B cell (primary cell): Measurements from ENCODE around the gene KATNB1.

Experiments
- CTCF ChIP-seq: fragments of 200-600 bp; IDR thresholded peaks from one replicate; pipeline ENCODE4 v1.8.0; 2022; ENCODE audit warnings: antibody characterized with exemption, mild to moderate bottlenecking
- EZH2 ChIP-seq: IDR thresholded peaks from 2 replicates; pipeline ENCODE4 v1.6.1; 2012; ENCODE audit warnings: borderline replicate concordance, low read depth, mild to moderate bottlenecking, moderate library complexity, low read length; ENCODE audit not compliant: insufficient read depth, poor library complexity, severe bottlenecking

GRCh38 chr16:57739756-57740422 is 4.3 kb downstream of the KATNB1 start:
- TF ChIP-seq CTCF (no peak), EZH2 (no peak)
